Measurements from ENCODE around the gene RERE.

Gene RERE

DNA sequence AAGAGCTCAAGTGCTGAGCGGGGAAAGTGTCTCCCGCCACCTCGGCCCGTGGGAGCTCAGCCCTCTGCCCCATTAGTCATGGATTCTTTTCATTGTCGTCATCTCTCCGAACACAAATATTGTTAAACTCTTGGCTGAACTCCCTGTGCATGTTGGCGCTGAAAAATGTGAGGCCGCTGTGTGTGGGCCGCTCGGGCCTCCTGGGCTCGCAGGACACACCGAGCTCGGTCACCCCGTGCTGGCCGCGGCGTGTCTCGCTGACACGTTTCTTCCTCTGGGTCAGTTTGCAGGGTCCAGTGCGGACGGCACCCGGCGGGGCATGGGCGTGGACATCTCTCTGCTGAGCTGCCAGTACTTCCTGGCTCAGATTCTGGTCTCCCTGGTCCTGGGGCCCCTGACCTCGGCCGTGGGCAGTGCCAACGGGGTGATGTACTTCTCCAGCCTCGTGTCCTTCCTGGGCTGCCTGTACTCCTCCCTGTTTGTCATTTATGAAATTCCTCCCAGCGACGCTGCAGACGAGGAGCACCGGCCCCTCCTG lies 473.9 kb downstream of the RERE start:
- Histone ChIP-seq H3K23ac (ENCODE audit: low read length) (no peak overlapping the region), H4K8ac (ENCODE audit: low read depth, low read length) (no peak overlapping the region)

DNA sequence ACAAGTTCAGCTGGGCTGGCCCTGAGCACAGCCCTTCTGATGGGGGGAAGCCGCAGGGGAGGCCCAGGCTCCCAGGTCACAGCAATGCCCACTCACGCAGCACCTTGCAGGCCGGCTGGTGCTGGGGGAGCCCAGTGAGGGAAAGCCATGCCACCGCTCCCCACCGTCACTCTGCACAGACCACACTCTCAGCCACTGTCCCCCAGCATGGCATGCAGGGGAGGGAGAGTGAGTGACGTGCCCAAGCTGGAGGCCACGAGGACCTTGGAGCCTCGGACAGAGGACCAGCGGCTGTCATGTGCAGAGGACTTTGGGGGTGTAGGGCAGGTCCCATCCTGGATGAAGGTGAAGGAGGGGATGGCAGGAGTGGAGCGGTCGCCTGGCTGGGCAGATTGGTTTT lies 474.4 kb downstream of the RERE start:
- H2BK120ac ChIP-seq (ENCODE audit: insufficient read depth, low read length, poor library complexity): peak overlapping the region; percentile 18
- no peak overlapping the region for H2AK5ac ChIP-seq (ENCODE audit: low read length)
- no peaks in the 10 kb centered on the region for H3K27me3 ChIP-seq (ENCODE audit: insufficient read depth, low read length)
- H2AFZ ChIP-seq (ENCODE audit: insufficient read depth, low read length, poor library complexity): no peak overlapping the region
- no peak overlapping the region for H4K12ac ChIP-seq (ENCODE audit: low read depth, low read length)
- DNase-seq: no peak
- peaks cover 0 to 3% of the 10 kb centered on the region in 2 experiments for H3K36me3 ChIP-seq (ENCODE audit: control insufficient read depth in 1 of 2, insufficient read depth in 2 of 2, low read length in 2 of 2)
- H4K91ac ChIP-seq (ENCODE audit: low read depth, low read length): peak overlapping the region; percentile 72
- no peak overlapping the region for H3K18ac ChIP-seq (ENCODE audit: low read length)
- no peak overlapping the region for H3K4me2 ChIP-seq (ENCODE audit: low read length)
- no peaks in the 10 kb centered on the region for H3K79me2 ChIP-seq (ENCODE audit: control insufficient read depth, insufficient read depth, low read length, poor library complexity)
- H3K23ac ChIP-seq (ENCODE audit: low read length): no peak overlapping the region
- H3K4ac ChIP-seq (ENCODE audit: low read depth, low read length): no peak overlapping the region
- WGBS (ENCODE audit: extremely low coverage, insufficient coverage, insufficient read length): no CpG with 5 or more reads among the region's 11 CpGs
- H3K4me3 ChIP-seq (ENCODE audit: low read depth, low read length): no peak overlapping the region
- H2BK12ac ChIP-seq (ENCODE audit: low read length): peak overlapping the region; percentile 35
- peaks cover 13 to 15% of the 10 kb centered on the region in 2 experiments for H3K4me1 ChIP-seq (ENCODE audit: control insufficient read depth in 1 of 2, insufficient read depth in 2 of 2, low read length in 2 of 2)
- no peaks in the 10 kb centered on the region for H3K9me3 ChIP-seq (ENCODE audit: insufficient read depth, low read depth, low read length)
- no peak overlapping the region for H2BK5ac ChIP-seq (ENCODE audit: low read depth, low read length, poor library complexity)
- H3K9ac ChIP-seq (ENCODE audit: low read length): no peak overlapping the region
- H3K27ac ChIP-seq (ENCODE audit: low read depth, low read length): no peak overlapping the region
- H3K14ac ChIP-seq (ENCODE audit: low read length): peak overlapping the region; percentile 36
- H3K79me1 ChIP-seq (ENCODE audit: low read length): peaks cover 16% of the 10 kb centered on the region
- H4K8ac ChIP-seq (ENCODE audit: low read depth, low read length): no peak overlapping the region

More for the DNA sequence above, 473.9 kb downstream of the RERE start:
- Histone ChIP-seq H3K4ac (ENCODE audit: low read depth, low read length) (no peak overlapping the region), H2BK5ac (ENCODE audit: low read depth, low read length, poor library complexity) (peak overlapping the region; percentile 7), H3K27me3 (ENCODE audit: insufficient read depth, low read length) (no peaks in the 10 kb centered on the region), H3K4me1 (ENCODE audit: control insufficient read depth in 1 of 2, insufficient read depth in 2 of 2, low read length in 2 of 2) (peaks cover 18 to 20% of the 10 kb centered on the region in 2 experiments), H3K4me2 (ENCODE audit: low read length) (no peak overlapping the region), H3K79me1 (ENCODE audit: low read length) (peaks cover 21% of the 10 kb centered on the region), H2AFZ (ENCODE audit: insufficient read depth, low read length, poor library complexity) (no peak overlapping the region), H4K91ac (ENCODE audit: low read depth, low read length) (peak overlapping the region; percentile 72), H2AK5ac (ENCODE audit: low read length) (peak overlapping the region; percentile 62), H2BK120ac (ENCODE audit: insufficient read depth, low read length, poor library complexity) (peak overlapping the region; percentile 22), H3K27ac (ENCODE audit: low read depth, low read length) (no peak overlapping the region), H2BK12ac (ENCODE audit: low read length) (peak overlapping the region; percentile 2), H3K36me3 (ENCODE audit: control insufficient read depth in 1 of 2, insufficient read depth in 2 of 2, low read length in 2 of 2) (peaks cover 0 to 3% of the 10 kb centered on the region in 2 experiments), H3K79me2 (ENCODE audit: control insufficient read depth, insufficient read depth, low read length, poor library complexity) (no peaks in the 10 kb centered on the region), H3K14ac (ENCODE audit: low read length) (peak overlapping the region; percentile 7), H3K4me3 (ENCODE audit: low read depth, low read length) (no peak overlapping the region), H4K12ac (ENCODE audit: low read depth, low read length) (no peak overlapping the region), H3K18ac (ENCODE audit: low read length) (no peak overlapping the region), H3K9me3 (ENCODE audit: insufficient read depth, low read depth, low read length) (no peaks in the 10 kb centered on the region), H3K9ac (ENCODE audit: low read length) (no peak overlapping the region)
- no CpG with 5 or more reads among the region's 32 CpGs for WGBS (ENCODE audit: extremely low coverage, insufficient coverage, insufficient read length)
- peak; percentile 79 to 90 for DNase-seq

DNA sequence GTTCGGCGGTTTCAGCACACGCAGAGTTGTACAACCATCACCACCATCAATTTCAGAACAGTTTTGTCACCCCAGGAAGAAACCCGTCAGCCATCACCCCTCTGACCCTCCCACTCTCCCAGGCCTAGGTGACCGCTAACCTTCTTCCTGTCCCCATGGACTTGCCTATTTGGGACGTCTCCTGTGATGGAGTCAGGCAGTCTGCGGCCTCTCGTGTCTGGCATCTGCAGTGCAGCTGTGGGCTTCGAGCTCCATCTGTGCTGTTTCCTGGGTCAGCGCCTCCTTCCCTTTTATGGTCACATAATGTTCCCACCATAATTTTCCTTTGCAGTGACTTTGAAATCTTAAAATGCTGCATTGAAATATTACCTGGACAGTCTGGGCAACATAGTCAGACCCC lies 475.1 kb downstream of the RERE start:
- Histone ChIP-seq H2BK5ac (ENCODE audit: low read depth, low read length, poor library complexity) (no peak overlapping the region), H3K27ac (ENCODE audit: low read depth, low read length) (no peak overlapping the region), H2BK120ac (ENCODE audit: insufficient read depth, low read length, poor library complexity) (no peak overlapping the region), H3K4ac (ENCODE audit: low read depth, low read length) (no peak overlapping the region), H3K14ac (ENCODE audit: low read length) (no peak overlapping the region), H3K4me3 (ENCODE audit: low read depth, low read length) (no peak overlapping the region), H4K8ac (ENCODE audit: low read depth, low read length) (no peak overlapping the region), H4K91ac (ENCODE audit: low read depth, low read length) (no peak overlapping the region), H4K12ac (ENCODE audit: low read depth, low read length) (no peak overlapping the region), H2AK5ac (ENCODE audit: low read length) (no peak overlapping the region), H3K4me1 (ENCODE audit: control insufficient read depth in 1 of 2, insufficient read depth in 2 of 2, low read length in 2 of 2) (peaks cover 7 to 9% of the 10 kb centered on the region in 2 experiments), H3K23ac (ENCODE audit: low read length) (no peak overlapping the region), H2AFZ (ENCODE audit: insufficient read depth, low read length, poor library complexity) (no peak overlapping the region), H3K79me2 (ENCODE audit: control insufficient read depth, insufficient read depth, low read length, poor library complexity) (no peaks in the 10 kb centered on the region), H3K27me3 (ENCODE audit: insufficient read depth, low read length) (no peaks in the 10 kb centered on the region), H3K36me3 (ENCODE audit: control insufficient read depth in 1 of 2, insufficient read depth in 2 of 2, low read length in 2 of 2) (peaks cover 0 to 3% of the 10 kb centered on the region in 2 experiments), H3K79me1 (ENCODE audit: low read length) (peaks cover 12% of the 10 kb centered on the region), H3K4me2 (ENCODE audit: low read length) (no peak overlapping the region), H3K9ac (ENCODE audit: low read length) (no peak overlapping the region), H2BK12ac (ENCODE audit: low read length) (no peak overlapping the region), H3K9me3 (ENCODE audit: insufficient read depth, low read depth, low read length) (peaks cover 3% of the 10 kb centered on the region), H3K18ac (ENCODE audit: low read length) (no peak overlapping the region)
- WGBS (ENCODE audit: extremely low coverage, insufficient coverage, insufficient read length): no CpG with 5 or more reads among the region's 10 CpGs
- peak in 1 of 2 donors; percentile 28 for DNase-seq

DNA sequence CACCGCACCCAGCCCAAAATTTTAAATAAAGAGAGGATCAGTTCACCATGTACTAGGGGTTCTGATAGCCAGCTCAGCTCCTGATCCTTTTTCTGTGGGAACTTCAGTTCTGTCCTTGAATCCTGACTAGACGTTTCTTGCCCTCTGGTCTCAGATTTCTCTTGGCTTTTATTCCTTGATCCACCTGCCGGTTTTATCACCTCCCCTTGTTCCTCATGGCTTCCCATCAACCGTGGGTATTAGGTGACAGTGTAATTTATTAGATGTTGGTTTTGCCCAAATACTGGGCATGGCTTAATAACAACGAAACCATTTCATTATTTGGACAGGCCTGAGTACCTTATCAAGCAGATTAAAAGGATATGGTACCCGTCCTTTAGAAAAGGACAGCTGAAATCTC lies 477.0 kb downstream of the RERE start:
- Histone ChIP-seq H3K18ac (ENCODE audit: low read length) (no peak overlapping the region), H3K4me3 (ENCODE audit: low read depth, low read length) (no peak overlapping the region), H3K79me2 (ENCODE audit: control insufficient read depth, insufficient read depth, low read length, poor library complexity) (no peaks in the 10 kb centered on the region), H2AFZ (ENCODE audit: insufficient read depth, low read length, poor library complexity) (no peak overlapping the region), H3K27me3 (ENCODE audit: insufficient read depth, low read length) (no peaks in the 10 kb centered on the region), H2BK120ac (ENCODE audit: insufficient read depth, low read length, poor library complexity) (no peak overlapping the region), H3K9me3 (ENCODE audit: insufficient read depth, low read depth, low read length) (peaks cover 3% of the 10 kb centered on the region), H2AK5ac (ENCODE audit: low read length) (no peak overlapping the region), H2BK5ac (ENCODE audit: low read depth, low read length, poor library complexity) (no peak overlapping the region), H3K4me2 (ENCODE audit: low read length) (no peak overlapping the region), H4K91ac (ENCODE audit: low read depth, low read length) (no peak overlapping the region), H3K4ac (ENCODE audit: low read depth, low read length) (no peak overlapping the region), H4K12ac (ENCODE audit: low read depth, low read length) (no peak overlapping the region), H3K4me1 (ENCODE audit: control insufficient read depth in 1 of 2, insufficient read depth in 2 of 2, low read length in 2 of 2) (peaks cover 7 to 9% of the 10 kb centered on the region in 2 experiments), H3K23ac (ENCODE audit: low read length) (no peak overlapping the region), H2BK12ac (ENCODE audit: low read length) (no peak overlapping the region), H3K14ac (ENCODE audit: low read length) (no peak overlapping the region), H3K79me1 (ENCODE audit: low read length) (peaks cover 7% of the 10 kb centered on the region), H3K9ac (ENCODE audit: low read length) (no peak overlapping the region), H4K8ac (ENCODE audit: low read depth, low read length) (no peak overlapping the region), H3K36me3 (ENCODE audit: control insufficient read depth in 1 of 2, insufficient read depth in 2 of 2, low read length in 2 of 2) (no peaks in the 10 kb centered on the region), H3K27ac (ENCODE audit: low read depth, low read length) (no peak overlapping the region)
- WGBS (ENCODE audit: extremely low coverage, insufficient coverage, insufficient read length): no CpG with 5 or more reads among the region's 6 CpGs
- no peak for DNase-seq
